Panc1 (cell line): ENCODE measurements around the gene ADAMTS2. TPM values are rescaled to one million over a fixed set of nuclear protein-coding genes. Genes with fewer than 3 reads are reported as not detected.

Experiments
- ATAC-seq: fragments of 200-7000 bp; cut with Tn5 transposase; 2 replicates; pipeline ENCODE4 v1.9.1; 2020; ENCODE audit warnings: mild to moderate bottlenecking, moderate library complexity
- BruUV-seq: library from RNA; stranded (reverse); fragments of 400-500 nt; replicated peaks from 2 replicates; lab custom pipeline; 2021; lab: Mats Ljungman, UMichigan
- CTCF ChIA-PET: fragments of 300-600 bp; sonication (Branson Sonifier 250); formaldehyde crosslinking; loops from one replicate; lab custom pipeline; 2022; ENCODE audit warnings: antibody characterized with exemption; lab: Charles Lee
- POLR2A ChIA-PET: fragments of 300-600 bp; sonication (Branson Sonifier 250); formaldehyde crosslinking; loops from one replicate; lab custom pipeline; 2022; ENCODE audit warnings: antibody characterized with exemption; lab: Charles Lee
- DNase-seq: peaks from one replicate; pipeline ENCODE4 v3.0.0-alpha.2; 2010; ENCODE audit warnings: low read depth, low spot score
- H3K27ac ChIP-seq: 2 replicates; pipeline ENCODE4 v1.5.1; 2011; ENCODE audit warnings: mild to moderate bottlenecking, low read length, inconsistent platforms
- H3K27me3 ChIP-seq: fragments of 200-500 bp; sonication (Bioruptor generic); 2 replicates; pipeline ENCODE4 v1.6.0; 2014; ENCODE audit warnings: low read length, inconsistent platforms; ENCODE audit not compliant: control insufficient read depth, insufficient read depth
- H3K36me3 ChIP-seq: fragments of 200-500 bp; sonication (Bioruptor generic); 2 replicates; pipeline ENCODE4 v1.5.1; 2014; ENCODE audit warnings: inconsistent platforms, mild to moderate bottlenecking, low read length, moderate library complexity; ENCODE audit not compliant: control insufficient read depth, insufficient read depth
- H3K4me1 ChIP-seq: 2 replicates; pipeline ENCODE4 v1.5.1; 2011; ENCODE audit warnings: inconsistent platforms, mild to moderate bottlenecking, low read length, moderate library complexity; ENCODE audit not compliant: control insufficient read depth, insufficient read depth
- H3K4me3 ChIP-seq, 2 experiments: 2 replicates each; pipeline ENCODE4 v1.5.1; 2011 to 2012; ENCODE audit warnings: low read depth in 2 of 2, low read length in 2 of 2, mild to moderate bottlenecking in 2 of 2, inconsistent platforms in 1 of 2, moderate library complexity in 1 of 2
- H3K9me3 ChIP-seq: fragments of 200-500 bp; sonication (Bioruptor generic); 2 replicates; pipeline ENCODE4 v1.5.1; 2014; ENCODE audit warnings: low read depth, mild to moderate bottlenecking, inconsistent platforms, low read length, moderate library complexity; ENCODE audit not compliant: control insufficient read depth, insufficient read depth
- CTCF ChIP-seq: fragments of 450-650 bp; IDR thresholded peaks from 2 replicates; pipeline ENCODE4 v1.5.1; 2017; ENCODE audit warnings: mild to moderate bottlenecking
- POLR2AphosphoS5 ChIP-seq: IDR thresholded peaks from 2 replicates; pipeline ENCODE4 v1.6.1; 2012; ENCODE audit warnings: mild to moderate bottlenecking, low read depth, low read length, moderate library complexity
- REST ChIP-seq, 2 experiments: IDR thresholded peaks; 2 replicates each; pipeline ENCODE4 v1.6.1; 2011 to 2012; ENCODE audit warnings: low read depth in 2 of 2, control low read depth in 1 of 2, low read length in 1 of 2, mild to moderate bottlenecking in 1 of 2, moderate library complexity in 1 of 2; ENCODE audit not compliant: insufficient read depth in 1 of 2
- SIN3A ChIP-seq: IDR thresholded peaks from 2 replicates; pipeline ENCODE4 v1.6.1; 2012; ENCODE audit warnings: low read depth, mild to moderate bottlenecking, low read length, moderate library complexity, borderline replicate concordance; ENCODE audit not compliant: insufficient read depth
- TCF7L2 ChIP-seq: IDR thresholded peaks from 2 replicates; pipeline ENCODE4 v1.6.1; 2011; ENCODE audit warnings: mild to moderate bottlenecking, low read depth, low read length, inconsistent platforms
- in situ Hi-C: cut with HindIII; loops from 2 replicates; pipeline ENCODE4 v1.10.0; 2016; ENCODE audit warnings: low sequenced_read_pairs, low pct_unique_long_range_greater_than_20kb
- intact Hi-C: fragments of 100-400 bp; cut with micrococcal nuclease; formaldehyde crosslinking; loops from one replicate; pipeline ENCODE4 v1.10.0; 2022; ENCODE audit not compliant: unreplicated experiment
- total RNA-seq: library from RNA; stranded (reverse); gene quantifications from one replicate; pipeline ENCODE4 v1.2.1, GENCODE V29; 2021; ENCODE audit not compliant: unreplicated experiment

The ADAMTS2 gene
- total RNA-seq, 1 experiment from 2014 or later: 0.13 TPM

GRCh38 chr5:179171816-179172745 lies 173.2 kb downstream of the ADAMTS2 start:
- POLR2A ChIA-PET: no interaction called here
- ATAC-seq (no peak), DNase-seq (no peak)
- H3K27ac ChIP-seq: no peak overlapping the region
- CTCF ChIA-PET: interaction anchor here (0.6 kb wide), 1 partner anchor 351 kb away, joined by 6 read pairs; no protein-coding TSS in a partner anchor
- intact Hi-C loops: no loop called here
- no peaks in the 10 kb centered on the region for H3K4me1 ChIP-seq
- no peak for TF ChIP-seq CTCF
- no peak for TF ChIP-seq POLR2AphosphoS5
- no peak for TF ChIP-seq TCF7L2
- no peak for TF ChIP-seq REST (IDR thresholded peaks at IDR 0.05; ENCODE audit: insufficient read depth in 1 of 2, low read depth in 2 of 2, low read length in 1 of 2)
- no peak for TF ChIP-seq SIN3A
- no peaks in the 10 kb centered on the region for H3K36me3 ChIP-seq
- in situ Hi-C loops: no loop called here
- H3K27me3 ChIP-seq: peaks cover 1% of the 10 kb centered on the region; the same call in 1 of the 2 replicates
- no TSS peak for BruUV-seq
- no peak overlapping the region for H3K4me3 ChIP-seq
- H3K9me3 ChIP-seq: no peaks in the 10 kb centered on the region

GRCh38 chr5:179171251-179171815 lies 173.9 kb downstream of the ADAMTS2 start:
- Histone ChIP-seq H3K4me3 (no peak overlapping the region), H3K36me3 (no peaks in the 10 kb centered on the region), H3K9me3 (no peaks in the 10 kb centered on the region), H3K27ac (no peak overlapping the region), H3K27me3 (no peaks in the 10 kb centered on the region), H3K4me1 (no peaks in the 10 kb centered on the region)
- ChIA-PET CTCF (interaction anchor here (0.6 kb wide), 1 partner anchor 350 kb away, joined by 6 read pairs; no protein-coding TSS in a partner anchor), POLR2A (no interaction called here)
- TF ChIP-seq TCF7L2 (no peak), SIN3A (no peak), CTCF (no peak), REST (IDR thresholded peaks at IDR 0.05; ENCODE audit: insufficient read depth in 1 of 2, low read depth in 2 of 2, low read length in 1 of 2) (no peak), POLR2AphosphoS5 (no peak)
- intact Hi-C loops (no loop called here), in situ Hi-C loops (no loop called here)
- no TSS peak for BruUV-seq
- DNase-seq (no peak), ATAC-seq (no peak)
